ENCODE data around the gene CLIC5.

The CLIC5 gene

DNA sequence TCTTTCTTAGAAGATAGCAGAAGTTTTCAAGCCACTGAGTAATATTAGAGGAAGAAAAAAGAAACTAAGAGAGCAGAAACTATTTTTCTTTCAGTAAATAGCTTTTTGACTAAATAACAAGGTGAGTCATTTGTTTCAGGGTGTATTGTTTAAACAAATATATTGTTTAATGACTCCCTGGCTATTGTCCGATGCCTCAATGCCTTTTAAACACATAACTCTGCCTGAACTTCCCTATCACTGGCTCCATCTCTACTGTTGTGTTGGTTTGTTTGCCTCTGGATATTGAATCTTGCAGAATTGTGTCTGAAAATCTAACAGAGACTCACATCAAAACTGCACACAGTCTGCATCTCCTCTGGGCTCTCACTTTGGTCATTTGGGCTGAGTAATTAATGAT, 19.6 kb upstream of the CLIC5 start:
- DNase-seq (ENCODE audit: low read depth) = no peak

DNA sequence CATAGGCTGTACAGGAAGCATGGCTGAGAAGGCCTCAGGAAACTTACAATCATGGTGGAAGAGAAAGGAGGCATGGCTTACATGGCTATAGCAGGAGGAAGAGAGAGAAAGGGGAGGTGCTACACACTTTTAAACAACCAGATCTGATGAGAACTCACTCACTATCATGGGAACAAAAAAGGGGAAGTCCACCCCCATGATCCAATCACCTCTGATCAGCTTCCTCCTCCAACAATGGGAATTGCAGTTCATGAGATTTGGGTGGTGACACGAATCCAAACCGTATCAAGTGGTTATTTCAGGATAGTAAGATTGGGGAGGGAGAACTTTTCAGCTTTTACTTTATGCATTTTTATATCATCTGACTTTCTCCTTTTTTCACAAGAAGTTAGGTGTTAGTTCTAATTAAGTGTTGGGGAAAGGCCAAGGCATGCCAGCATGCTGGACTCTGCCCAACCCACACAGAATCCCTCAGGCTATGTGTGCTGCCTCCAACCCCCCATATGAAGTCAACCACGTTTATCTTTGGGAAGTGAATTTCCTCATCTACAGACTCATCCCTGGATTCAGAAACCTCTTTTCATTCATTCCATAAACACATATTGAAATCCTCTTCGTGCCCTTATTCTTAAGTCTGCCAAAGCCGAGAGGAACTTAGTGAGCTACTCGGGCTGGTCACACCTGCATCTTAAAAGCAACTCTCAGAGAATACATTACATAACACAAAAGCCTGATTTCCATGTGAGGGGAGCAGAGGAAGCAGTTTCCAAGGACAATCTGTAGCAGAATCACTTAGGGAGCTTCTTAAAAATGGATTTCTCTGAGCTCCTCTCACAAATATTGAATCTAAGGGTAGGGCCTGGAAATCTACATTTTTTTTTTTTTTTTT, 16.7 kb upstream of the CLIC5 start:
- no peak for DNase-seq (ENCODE audit: low read depth)

DNA sequence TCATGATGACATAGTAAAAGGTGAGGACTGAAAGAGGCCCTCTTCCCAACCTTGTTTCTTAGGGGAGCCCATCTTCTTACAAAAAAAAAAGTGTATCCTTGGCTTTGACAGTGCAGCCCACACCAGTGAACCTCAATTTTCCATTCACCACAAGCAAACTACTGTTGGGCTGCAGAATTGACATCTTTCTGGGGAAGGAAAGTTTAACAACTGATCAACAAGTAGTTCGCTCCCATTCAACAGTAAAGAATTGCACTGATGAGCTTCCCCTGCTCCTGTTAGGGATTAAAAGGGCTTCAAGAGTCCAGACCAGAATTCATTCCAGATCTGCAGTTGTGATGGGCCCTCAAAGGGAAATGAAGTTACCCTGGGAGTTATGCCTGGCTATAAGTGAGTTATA, 13.9 kb upstream of the CLIC5 start:
- no peak for DNase-seq (ENCODE audit: low read depth)

DNA sequence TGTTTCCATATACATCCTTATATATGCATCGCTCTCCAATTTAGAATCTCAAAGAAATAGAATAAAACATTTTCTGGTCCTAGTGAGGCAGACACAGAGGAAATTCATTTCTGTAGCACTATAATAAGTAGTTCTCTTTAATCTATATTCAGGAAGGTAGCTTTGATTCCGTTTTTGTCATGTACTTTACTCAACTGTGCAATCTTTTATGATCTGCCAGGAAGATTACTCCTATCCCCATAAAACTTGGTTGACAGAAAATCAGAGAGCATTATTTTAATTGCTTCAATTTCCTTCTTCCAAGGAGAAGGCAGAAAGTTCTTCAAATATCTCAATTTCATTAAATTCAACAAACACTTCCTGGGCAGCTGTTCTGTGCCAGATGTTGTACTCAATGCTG, 10.6 kb upstream of the CLIC5 start:
- no peak for DNase-seq (ENCODE audit: low read depth)

DNA sequence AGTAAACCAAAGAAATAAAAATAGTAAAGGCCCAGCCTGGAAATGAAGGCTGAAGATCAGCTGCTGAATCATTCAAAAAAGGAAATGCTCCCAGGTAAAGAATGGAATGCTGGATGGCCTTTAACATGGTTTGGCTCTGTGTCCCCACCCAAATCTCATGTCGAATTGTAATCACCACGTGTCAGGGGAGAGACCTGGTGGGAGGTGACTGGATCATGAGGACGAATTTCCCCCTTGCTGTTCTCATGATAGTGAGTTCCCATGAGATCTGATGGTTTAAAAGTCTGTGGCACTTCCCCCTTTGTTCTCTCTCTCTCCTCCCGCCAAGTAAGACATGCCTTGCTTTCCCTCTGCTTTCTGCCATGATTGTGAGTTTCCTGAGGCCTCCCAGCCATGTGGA, 9.9 kb upstream of the CLIC5 start:
- DNase-seq (ENCODE audit: low read depth) = no peak

DNA sequence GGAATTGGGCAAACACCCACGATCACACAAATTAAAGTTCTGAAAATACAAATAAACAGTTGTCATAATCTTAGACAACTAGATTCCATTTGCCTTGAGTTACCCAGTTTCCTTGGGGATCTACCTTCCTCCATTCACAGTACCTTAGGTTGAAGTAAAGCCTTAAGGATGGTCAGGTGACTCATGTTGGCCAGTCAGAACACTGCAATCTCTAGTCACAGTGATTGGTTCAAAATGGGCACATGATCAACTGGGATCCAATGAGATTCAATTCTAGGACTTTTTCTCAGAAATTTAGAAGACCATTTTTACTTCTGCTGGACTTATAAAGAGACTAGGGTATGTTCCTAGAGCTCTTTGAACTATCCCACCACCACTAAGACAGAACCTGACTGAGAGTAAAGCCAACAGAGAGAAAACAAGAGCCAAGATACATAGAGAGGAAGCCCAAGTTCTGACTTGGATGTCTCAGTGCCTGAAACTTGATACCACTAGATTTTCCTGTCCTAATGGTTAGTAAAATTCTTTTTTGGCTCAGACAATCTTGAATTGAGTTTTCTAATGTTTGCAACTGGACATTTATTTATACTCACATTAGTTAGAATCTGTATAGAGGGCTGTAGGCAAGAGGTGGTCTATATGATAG, 8.6 kb upstream of the CLIC5 start:
- DNase-seq (ENCODE audit: low read depth) = no peak

DNA sequence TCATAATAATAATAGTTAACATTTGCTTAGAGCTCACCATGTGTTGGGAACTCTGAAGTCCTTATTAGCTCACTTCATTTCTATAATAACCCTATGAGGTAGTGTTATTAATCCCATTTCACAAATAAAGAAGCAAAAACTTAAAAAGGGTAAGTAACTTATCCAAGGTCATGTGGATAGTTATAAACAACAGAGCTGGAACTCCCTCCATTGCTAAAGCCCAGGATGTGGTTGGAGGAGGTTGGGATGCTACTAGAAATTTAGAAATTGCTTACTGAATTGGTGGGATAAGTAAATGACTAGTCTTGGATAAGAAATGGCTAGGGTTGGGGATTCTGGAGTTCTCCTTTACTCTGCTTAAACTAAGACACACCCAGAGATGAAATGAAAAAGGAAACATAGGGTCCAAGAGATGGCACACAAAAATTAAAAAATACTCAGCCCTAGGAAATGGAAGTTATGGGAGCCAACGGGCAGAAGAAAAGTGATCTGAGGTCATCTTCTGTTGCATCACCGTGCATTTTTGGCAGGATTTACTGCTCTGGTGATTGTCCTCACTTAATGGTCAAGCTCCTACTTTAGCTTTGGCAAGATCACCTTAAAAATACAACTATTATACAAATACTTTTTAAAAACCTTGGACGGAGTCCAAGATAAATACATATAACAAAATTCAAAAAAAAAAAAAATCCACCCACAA, 7.7 kb upstream of the CLIC5 start:
- no peak for DNase-seq (ENCODE audit: low read depth)

DNA sequence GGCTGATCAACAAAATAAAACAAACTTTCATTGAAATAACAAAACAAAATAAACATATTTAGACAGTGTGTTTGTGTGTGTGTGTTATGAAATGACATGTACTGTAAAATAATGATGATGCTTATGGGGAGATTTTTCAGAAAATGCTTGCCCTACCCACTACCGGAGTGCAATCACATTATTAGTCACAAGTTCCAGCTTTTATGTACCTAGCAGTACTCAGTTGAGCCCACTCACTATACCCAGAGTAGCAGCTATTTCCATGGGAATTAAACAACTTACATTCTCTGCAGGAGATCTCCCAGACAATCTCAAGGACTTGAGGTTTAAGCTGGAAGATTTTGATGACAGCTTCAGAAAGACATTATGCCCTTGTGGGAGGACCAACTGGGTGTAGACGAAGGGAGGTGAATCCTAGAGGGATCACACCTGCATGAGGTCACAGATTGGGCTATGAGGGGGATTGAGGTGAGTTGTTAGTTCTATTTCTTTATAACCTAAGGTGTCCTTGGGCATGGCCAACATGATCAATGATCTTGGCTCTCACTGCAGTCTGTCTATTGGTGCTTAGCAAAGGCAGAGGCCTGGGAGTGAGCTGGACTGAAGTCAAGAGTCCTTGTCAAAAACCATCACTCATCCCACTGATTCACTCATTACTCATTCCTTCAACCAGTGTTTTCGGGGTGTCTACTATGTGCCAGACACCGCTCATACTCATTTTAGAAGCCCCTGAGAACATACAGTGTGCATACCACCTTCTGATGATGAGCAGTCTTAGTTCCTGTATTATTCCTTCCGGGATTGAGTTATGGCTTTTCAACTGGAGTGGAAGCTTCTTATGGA, 6.7 kb upstream of the CLIC5 start:
- no peak for DNase-seq (ENCODE audit: low read depth)

DNA sequence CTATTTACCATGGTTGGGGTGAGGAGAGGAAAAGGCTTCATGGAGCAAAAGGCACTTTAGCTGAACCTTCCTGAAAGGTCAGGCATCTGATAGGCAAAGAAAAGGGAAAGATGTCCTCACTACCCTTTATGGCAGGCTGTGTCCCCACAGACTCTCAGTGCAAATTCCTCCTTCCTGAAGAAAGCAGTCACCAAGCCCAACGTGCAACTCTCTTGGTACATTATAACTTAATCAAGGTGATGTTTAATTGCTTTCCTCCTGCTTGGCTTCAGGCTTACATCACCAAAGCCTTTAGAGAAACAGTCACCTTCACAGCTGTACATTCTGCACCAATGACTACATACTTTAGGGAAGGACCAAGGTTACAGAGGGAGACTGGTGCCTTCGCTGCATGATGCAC, 2.1 kb upstream of the CLIC5 start:
- DNase-seq (ENCODE audit: low read depth) = no peak

DNA sequence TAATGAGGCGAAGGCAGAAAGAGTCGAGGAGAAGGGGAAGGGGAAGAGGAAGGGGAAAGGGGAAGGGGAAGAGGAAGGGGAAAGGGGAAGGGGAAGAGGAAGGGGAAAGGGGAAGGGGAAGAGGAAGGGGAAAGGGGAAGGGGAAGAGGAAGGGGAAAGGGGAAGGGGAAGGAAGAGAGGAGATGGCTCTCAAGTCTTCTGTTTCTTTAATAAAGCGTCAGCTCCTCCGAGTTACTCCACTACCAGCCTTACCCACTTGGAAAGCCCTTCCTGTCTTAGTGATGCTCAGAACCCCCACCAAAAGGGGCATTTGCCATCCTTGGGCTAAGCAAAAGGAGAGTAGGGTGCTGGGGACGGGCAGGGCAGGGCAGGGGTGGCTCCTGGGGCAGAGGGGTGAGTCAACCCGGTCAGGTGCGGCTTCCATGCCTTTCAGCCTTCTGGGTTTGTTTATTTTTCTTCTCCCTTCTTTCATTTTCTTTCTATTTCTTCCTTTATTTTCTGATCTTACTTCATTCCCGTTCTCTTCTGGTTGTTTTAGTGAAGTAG, 476 bp upstream of the CLIC5 start:
- DNase-seq (ENCODE audit: low read depth) = no peak

DNA sequence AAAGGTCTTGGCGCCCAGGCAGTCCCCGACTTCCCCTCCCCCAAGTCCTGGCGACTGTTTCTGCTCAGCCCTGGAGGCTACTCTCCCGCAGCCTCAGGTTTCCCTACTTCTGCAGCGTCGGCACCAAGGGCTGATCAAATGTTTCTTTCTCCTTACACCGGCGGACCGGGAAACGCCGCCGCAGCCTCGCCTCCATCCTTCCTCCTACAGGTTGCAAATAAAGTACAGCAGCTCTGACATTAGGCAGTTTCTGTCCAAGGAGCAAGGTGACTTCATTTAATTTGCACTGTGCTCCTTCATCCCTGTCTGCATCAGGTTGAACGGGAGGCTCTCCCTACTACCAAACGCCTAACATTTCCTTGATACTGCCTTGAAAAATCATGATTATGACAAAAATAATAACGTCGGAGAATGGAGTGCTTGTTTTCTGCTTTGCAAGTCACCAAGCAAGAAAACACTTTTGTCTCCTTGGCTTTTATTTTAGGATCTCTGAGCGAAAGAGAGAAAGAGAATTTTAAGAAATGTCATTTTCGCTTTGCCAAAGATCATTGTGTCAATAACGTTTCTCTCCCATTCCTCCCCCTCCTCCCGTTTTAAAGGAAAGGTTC, 1.0 kb downstream of the CLIC5 start:
- DNase-seq (ENCODE audit: low read depth) = no peak

DNA sequence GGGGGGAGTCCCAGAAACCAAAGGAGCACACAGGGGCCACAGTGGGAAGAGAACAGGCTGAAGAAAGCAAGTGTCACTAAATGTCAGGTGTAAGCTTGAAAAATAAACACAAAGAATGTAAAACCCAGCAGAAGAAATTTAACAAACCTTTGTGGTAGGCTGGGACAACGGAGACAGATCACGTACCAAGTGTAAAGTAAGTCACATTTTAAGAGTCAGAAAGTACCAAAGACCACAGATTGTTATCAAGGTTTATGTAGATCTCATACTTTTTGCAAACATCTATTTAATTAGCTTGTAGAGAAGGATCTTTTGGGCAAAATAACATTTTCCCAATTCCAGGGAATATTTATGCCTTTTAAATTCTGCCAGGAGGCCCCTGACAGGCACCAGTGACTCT, 1.6 kb downstream of the CLIC5 start:
- DNase-seq (ENCODE audit: low read depth) = no peak

DNA sequence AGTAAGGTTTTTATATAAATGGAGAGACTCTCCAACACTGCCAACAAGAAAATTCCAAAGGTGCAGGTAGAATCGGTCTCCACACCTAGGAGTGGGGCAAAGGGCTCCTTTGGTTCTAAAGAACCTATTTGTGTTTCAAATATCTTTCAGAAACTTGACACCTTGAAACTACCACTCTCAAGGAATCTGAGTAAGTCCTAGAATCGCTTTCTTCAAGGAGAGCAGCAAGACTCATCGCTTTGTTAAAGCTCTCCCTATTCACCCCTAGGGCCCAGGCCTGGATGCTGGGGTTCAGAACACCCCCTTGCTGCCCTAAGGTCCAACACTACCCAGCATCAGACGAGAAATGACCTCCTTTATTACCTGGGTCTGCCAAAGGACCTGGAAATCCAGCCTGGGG, 2.0 kb downstream of the CLIC5 start:
- DNase-seq (ENCODE audit: low read depth) = no peak

DNA sequence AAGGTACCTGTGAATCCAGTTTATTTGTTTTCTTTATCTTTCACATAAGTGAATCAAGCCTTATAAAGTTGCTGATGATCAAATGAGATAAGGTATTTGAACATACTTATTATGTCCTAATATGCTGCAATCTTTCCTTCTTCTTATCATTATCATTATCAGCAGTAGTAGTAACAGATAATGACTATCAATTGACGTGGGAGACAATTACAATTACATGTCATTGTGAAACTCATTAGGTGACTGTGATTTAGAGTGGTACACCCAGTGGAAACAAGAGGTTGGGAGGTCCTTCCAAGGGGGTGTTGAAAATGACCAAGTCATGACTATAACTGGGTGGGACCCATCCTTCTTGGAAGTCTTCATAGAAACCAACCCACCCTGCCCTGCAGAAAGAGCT, 2.8 kb downstream of the CLIC5 start:
- DNase-seq (ENCODE audit: low read depth) = no peak

DNA sequence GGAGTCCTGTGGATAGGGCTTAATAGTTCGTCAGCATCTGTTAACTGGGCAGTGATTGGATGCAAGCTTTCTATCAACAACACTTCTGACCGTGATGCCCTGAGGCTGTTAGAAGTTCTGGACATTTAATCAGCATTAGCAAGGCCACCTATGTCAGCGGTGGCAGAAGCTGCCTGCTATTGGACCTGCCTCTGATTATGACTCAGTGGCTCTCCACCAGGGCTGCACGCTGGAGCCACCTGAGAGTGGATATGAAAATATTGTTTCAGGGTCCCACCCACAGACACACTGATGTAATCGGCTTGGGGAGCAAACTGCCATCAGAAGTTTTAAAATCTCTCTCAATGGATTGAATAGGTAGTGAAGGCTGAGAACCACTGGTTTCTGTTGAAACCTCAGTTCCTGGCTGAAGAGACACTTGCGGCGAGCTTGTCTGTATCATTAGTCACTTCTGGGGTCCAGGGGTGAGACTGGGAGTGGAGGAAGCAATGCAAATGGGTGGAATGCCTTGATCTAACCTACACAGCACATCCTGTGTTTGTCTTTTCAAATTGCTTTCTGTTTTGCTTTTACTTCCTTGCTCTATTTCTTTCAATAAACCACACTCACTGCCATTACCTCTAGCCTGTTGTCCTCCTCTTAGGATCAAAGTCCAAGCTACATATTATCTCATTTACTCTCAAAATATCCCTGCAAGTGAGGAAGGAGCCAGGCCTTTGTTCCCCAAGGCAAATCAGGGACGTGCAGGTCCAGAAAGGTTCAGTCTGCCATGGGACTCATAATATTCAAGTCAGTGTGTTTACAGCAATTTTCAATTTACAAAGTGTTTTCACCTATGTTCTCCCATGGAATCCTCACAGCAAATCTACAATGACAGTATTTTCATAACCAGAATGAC, 4.2 kb downstream of the CLIC5 start:
- DNase-seq (ENCODE audit: low read depth) = peak; percentile 50

DNA sequence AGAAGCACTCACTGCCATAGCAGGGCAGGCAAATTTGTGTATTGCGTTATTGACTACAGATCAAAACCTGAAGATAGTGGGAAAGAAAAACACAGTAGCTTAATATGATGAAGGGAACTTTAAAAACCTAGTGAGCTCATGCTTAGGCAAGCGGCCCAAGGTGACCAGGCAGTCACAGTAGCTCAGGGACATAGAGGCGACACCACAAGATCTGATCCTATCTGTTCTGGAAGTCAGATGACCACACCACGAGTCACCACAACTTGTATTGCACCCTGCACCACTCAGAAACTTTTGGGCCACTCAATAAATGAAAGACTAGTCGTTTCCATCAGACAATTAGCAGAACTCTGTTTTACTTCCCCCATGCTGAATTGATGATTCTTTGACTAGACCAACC, 4.9 kb downstream of the CLIC5 start:
- no peak for DNase-seq (ENCODE audit: low read depth)

DNA sequence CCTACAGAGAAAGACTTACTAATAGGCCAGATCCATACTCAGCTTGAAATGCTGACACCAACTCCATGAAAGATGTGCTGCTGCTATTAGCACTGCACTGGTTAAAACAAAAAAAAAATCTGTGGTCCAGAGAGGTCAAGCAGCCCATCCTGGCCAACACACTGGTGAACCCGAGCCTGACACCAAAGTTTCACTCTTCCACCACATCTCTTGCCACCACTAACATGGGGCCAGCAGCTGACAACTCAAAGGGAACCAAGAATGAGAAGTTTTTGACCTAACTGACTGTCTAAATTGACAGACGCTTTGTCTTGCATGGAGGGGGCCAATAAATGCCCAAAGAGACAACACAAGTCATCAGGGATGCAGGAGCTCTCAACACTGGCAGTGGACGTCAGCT, 5.4 kb downstream of the CLIC5 start:
- no peak for DNase-seq (ENCODE audit: low read depth)

DNA sequence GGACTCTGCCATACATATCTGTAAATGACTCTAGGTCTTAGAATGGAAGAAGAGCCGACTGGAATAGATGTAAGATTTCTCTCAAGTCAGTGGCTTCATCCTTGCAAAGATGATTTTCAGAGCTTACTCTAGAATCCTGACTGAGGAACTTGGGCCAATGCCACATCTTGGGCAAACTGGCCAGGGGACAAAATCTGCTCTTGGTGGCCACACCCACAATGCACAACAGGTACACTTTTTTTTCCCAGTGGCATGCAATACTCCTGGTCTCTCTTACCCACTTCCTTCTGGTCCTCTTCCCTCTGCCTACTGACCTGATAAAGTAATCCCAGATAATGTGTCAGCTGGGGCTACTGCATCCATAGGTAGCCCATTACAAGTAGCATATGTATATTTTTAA, 13.4 kb downstream of the CLIC5 start:
- no peak for DNase-seq (ENCODE audit: low read depth)

DNA sequence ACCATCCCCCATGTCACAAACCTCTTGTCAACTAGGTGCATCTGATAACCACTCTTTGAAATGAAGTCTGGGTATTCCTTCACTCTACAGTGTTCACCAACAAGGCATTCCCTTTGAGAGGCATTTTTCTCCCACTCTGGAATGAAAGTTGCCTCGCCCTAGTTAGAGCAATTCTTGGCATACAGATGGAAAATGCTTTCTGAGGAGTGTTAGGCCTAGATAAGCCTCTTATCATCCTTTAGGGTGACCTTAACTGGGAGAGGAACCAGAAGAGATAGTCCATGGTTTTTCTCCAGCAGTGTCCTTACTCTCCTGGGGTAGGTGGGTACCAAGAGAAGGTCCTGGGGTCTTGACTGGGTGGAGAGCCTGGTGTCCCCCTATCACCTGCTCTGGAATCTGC, 14.8 kb downstream of the CLIC5 start:
- DNase-seq (ENCODE audit: low read depth) = no peak

DNA sequence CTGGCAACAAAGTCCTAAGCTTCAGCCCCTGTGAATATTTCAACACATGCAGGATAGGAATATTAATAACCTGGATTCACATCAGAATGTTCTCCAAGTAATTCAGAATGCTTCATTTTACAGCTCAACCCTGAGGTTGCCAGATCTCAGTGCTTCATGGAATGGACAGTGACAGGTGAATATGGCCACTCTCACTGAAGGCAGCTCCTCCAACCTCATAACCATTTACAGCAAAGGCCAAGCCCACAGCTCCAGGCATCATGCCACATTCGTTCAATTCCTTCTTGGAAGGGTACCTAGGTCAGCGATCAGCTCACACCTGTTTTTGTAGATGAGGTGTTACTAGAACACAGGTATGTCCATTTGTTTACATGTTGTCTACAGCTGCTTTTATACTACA, 17.1 kb downstream of the CLIC5 start:
- DNase-seq (ENCODE audit: low read depth) = no peak
